NT2/D1 (cell line): ENCODE measurements around the gene CEP126.

Experiments
- DNase-seq: peaks from one replicate; pipeline ENCODE4 v3.0.0-alpha.2; 2011; ENCODE audit warnings: low read depth, low spot score
- H3K27me3 ChIP-seq: 2 replicates; pipeline ENCODE4 v1.6.0; 2011; ENCODE audit warnings: mild to moderate bottlenecking; ENCODE audit not compliant: insufficient read length, insufficient read depth
- H3K36me3 ChIP-seq: 2 replicates; pipeline ENCODE4 v1.6.1; 2011; ENCODE audit warnings: mild to moderate bottlenecking, low read length, mixed read lengths; ENCODE audit not compliant: insufficient read depth, insufficient read length
- H3K4me1 ChIP-seq: 2 replicates; pipeline ENCODE4 v1.5.1; 2011; ENCODE audit not compliant: insufficient read depth, insufficient read length
- H3K4me3 ChIP-seq: 2 replicates; pipeline ENCODE4 v1.5.1; 2011; ENCODE audit warnings: low read depth; ENCODE audit not compliant: insufficient read length
- H3K9ac ChIP-seq: 2 replicates; pipeline ENCODE4 v1.6.0; 2011; ENCODE audit warnings: low read depth; ENCODE audit not compliant: insufficient read length
- H3K9me3 ChIP-seq: 2 replicates; pipeline ENCODE4 v1.5.1; 2011; ENCODE audit warnings: mild to moderate bottlenecking, low read length; ENCODE audit not compliant: insufficient read depth
- SUZ12 ChIP-seq: IDR thresholded peaks from 2 replicates; pipeline ENCODE4 v1.6.1; 2011; ENCODE audit not compliant: insufficient read length, insufficient read depth; ENCODE audit errors: extremely low read depth
- YY1 ChIP-seq: IDR thresholded peaks from 2 replicates; pipeline ENCODE4 v1.6.1; 2011; ENCODE audit not compliant: insufficient read length, insufficient read depth
- ZNF274 ChIP-seq: IDR thresholded peaks from 2 replicates; pipeline ENCODE4 v1.6.1; 2011; ENCODE audit warnings: mild to moderate bottlenecking, low read depth, low read length

The CEP126 gene

GRCh38 chr11:102004220-102004619 is 89.4 kb downstream of the CEP126 start:
- no peaks in the 10 kb centered on the region for H3K9me3 ChIP-seq
- H3K4me1 ChIP-seq, result no peaks in the 10 kb centered on the region
- no peak for DNase-seq
- H3K27me3 ChIP-seq, result no peaks in the 10 kb centered on the region
- no peak for TF ChIP-seq SUZ12
- TF ChIP-seq ZNF274, result no peak
- TF ChIP-seq YY1, result no peak
- H3K36me3 ChIP-seq, result no peaks in the 10 kb centered on the region
- H3K9ac ChIP-seq, result no peak overlapping the region
- no peak overlapping the region for H3K4me3 ChIP-seq

GRCh38 chr11:102005306-102005705 is 90.5 kb downstream of the CEP126 start:
- no peak for DNase-seq
- no peak overlapping the region for H3K4me3 ChIP-seq

GRCh38 chr11:102006835-102007566 is 92.2 kb downstream of the CEP126 start:
- H3K9me3 ChIP-seq, result no peaks in the 10 kb centered on the region
- DNase-seq, result no peak
- H3K4me3 ChIP-seq, result no peak overlapping the region
- H3K36me3 ChIP-seq, result no peaks in the 10 kb centered on the region
- no peaks in the 10 kb centered on the region for H3K4me1 ChIP-seq
- H3K9ac ChIP-seq, result no peak overlapping the region
- no peaks in the 10 kb centered on the region for H3K27me3 ChIP-seq
- TF ChIP-seq YY1, result no peak
- TF ChIP-seq ZNF274, result no peak
- TF ChIP-seq SUZ12, result no peak

More at GRCh38 chr11:102005306-102005705, 90.5 kb downstream of the CEP126 start:
- Histone ChIP-seq H3K27me3 (no peaks in the 10 kb centered on the region), H3K9me3 (no peaks in the 10 kb centered on the region), H3K36me3 (no peaks in the 10 kb centered on the region), H3K9ac (no peak overlapping the region), H3K4me1 (no peaks in the 10 kb centered on the region)
- TF ChIP-seq YY1 (no peak), SUZ12 (no peak), ZNF274 (no peak)

GRCh38 chr11:102007567-102008437 is 93.0 kb downstream of the CEP126 start:
- H3K36me3 ChIP-seq, result no peaks in the 10 kb centered on the region
- no peak for DNase-seq
- H3K27me3 ChIP-seq, result no peaks in the 10 kb centered on the region
- H3K4me3 ChIP-seq, result no peak overlapping the region
- TF ChIP-seq SUZ12 (no peak), YY1 (no peak), ZNF274 (no peak)
- H3K9me3 ChIP-seq, result no peaks in the 10 kb centered on the region
- peaks cover 2% of the 10 kb centered on the region for H3K4me1 ChIP-seq
- H3K9ac ChIP-seq, result no peak overlapping the region

GRCh38 chr11:102010776-102011494 is 96.1 kb downstream of the CEP126 start:
- H3K27me3 ChIP-seq, result no peaks in the 10 kb centered on the region
- peak; percentile 85 for DNase-seq
- TF ChIP-seq YY1 (no peak), ZNF274 (no peak)
- H3K36me3 ChIP-seq, result no peaks in the 10 kb centered on the region
- no peak overlapping the region for H3K9ac ChIP-seq
- no peaks in the 10 kb centered on the region for H3K9me3 ChIP-seq
- H3K4me1 ChIP-seq, result peaks cover 2% of the 10 kb centered on the region
- no peak overlapping the region for H3K4me3 ChIP-seq

GRCh38 chr11:102012946-102013345 is 98.1 kb downstream of the CEP126 start:
- TF ChIP-seq YY1, result no peak
- TF ChIP-seq SUZ12, result no peak
- TF ChIP-seq ZNF274, result no peak
- peaks cover 2% of the 10 kb centered on the region for H3K4me1 ChIP-seq
- H3K9ac ChIP-seq, result no peak overlapping the region
- no peaks in the 10 kb centered on the region for H3K36me3 ChIP-seq
- H3K9me3 ChIP-seq, result no peaks in the 10 kb centered on the region
- H3K4me3 ChIP-seq, result no peak overlapping the region
- no peak for DNase-seq
- no peaks in the 10 kb centered on the region for H3K27me3 ChIP-seq
